BLaER1 treated with 17β-estradiol and CSF1 and Interleukin-3, amounts not matched to agents 10 nM and 100 nM (cell line): ENCODE measurements around the gene ASCL2.

Source experiments
- H3K27ac ChIP-seq, 11 experiments: shearing (Covaris generic); formaldehyde crosslinking; 2 replicates each; pipeline ENCODE4 v1.8.1; 2022
- H3K27me3 ChIP-seq, 11 experiments: shearing (Covaris generic); formaldehyde crosslinking; 2 replicates each; pipeline ENCODE4 v1.8.1; 2022
- H3K36me3 ChIP-seq, 11 experiments: shearing (Covaris generic); formaldehyde crosslinking; 2 replicates each; pipeline ENCODE4 v1.8.1; 2022
- H3K4me1 ChIP-seq, 10 experiments: shearing (Covaris generic); formaldehyde crosslinking; 2 replicates each; pipeline ENCODE4 v1.8.1; 2022
- H3K4me2 ChIP-seq, 11 experiments: shearing (Covaris generic); formaldehyde crosslinking; 2 replicates each; pipeline ENCODE4 v1.8.1; 2022
- H3K4me3 ChIP-seq, 10 experiments: shearing (Covaris generic); formaldehyde crosslinking; 2 replicates each; pipeline ENCODE4 v1.8.1; 2022
- H3K9ac ChIP-seq, 11 experiments: shearing (Covaris generic); formaldehyde crosslinking; 2 replicates each; pipeline ENCODE4 v1.8.1; 2022
- H3K9me3 ChIP-seq, 11 experiments: shearing (Covaris generic); formaldehyde crosslinking; replicated peaks in 1 of 11; 2 replicates each; pipeline ENCODE4 v1.8.1; 2022
- H4K20me1 ChIP-seq, 11 experiments: shearing (Covaris generic); formaldehyde crosslinking; 2 replicates each; pipeline ENCODE4 v1.8.1; 2022
- Cebpa-rat ChIP-seq, 11 experiments: shearing (Covaris generic); IDR thresholded peaks; 2 replicates each; pipeline ENCODE4 v1.8.1; 2022

ASCL2 gene

GRCh38 chr11:2301631-2302305, 31.4 kb upstream of the ASCL2 start, which contains the start of the genes C11orf21 and TSPAN32:
C11orf21 (minus strand) TSS chr11:2301918; CDS start chr11:2301808, 110 bp downstream.
TSPAN32 (plus strand) TSS chr11:2302013; CDS start chr11:2302150, 137 bp downstream.
- Histone ChIP-seq H3K4me1 (peaks cover 70 to 85% (median 76%) of the 10 kb centered on the region in 10 experiments), H3K27ac (peak within 1 kb of the TSS; percentile 21 to 78 (median 64); a peak in 19 of 22 replicates), H3K4me3 (peak within 1 kb of the TSS in 9 of 10 experiments; percentile 2 to 74 (median 58); a peak in 16 of 20 replicates), H3K36me3 (peaks cover 0 to 29% (median 0%) of the 10 kb centered on the region in 11 experiments; a peak in 9 of 22 replicates), H3K9me3 (no peaks in the 10 kb centered on the region), H3K9ac (peak within 1 kb of the TSS; percentile 32 to 76 (median 67); a peak in 21 of 22 replicates), H3K4me2 (peak within 1 kb of the TSS; percentile 81 to 100 (median 97)), H4K20me1 (peaks cover 0 to 40% (median 5%) of the 10 kb centered on the region in 11 experiments; a peak in 11 of 22 replicates), H3K27me3 (peaks cover 0 to 11% (median 0%) of the 10 kb centered on the region in 11 experiments; a peak in 4 of 22 replicates)
- TF ChIP-seq Cebpa-rat (IDR thresholded peaks at IDR 0.05): no peak

GRCh38 chr11:2300936-2301630, 30.7 kb upstream of the ASCL2 start:
- Histone ChIP-seq H3K36me3 (peaks cover 0 to 30% (median 0%) of the 10 kb centered on the region in 11 experiments; a peak in 9 of 22 replicates), H3K4me3 (peak overlapping the region in 7 of 10 experiments; percentile 40 to 74 (median 65); a peak in 14 of 20 replicates), H3K27ac (peak overlapping the region in 9 of 11 experiments; percentile 20 to 78 (median 64); a peak in 18 of 22 replicates), H3K27me3 (peaks cover 0 to 11% (median 0%) of the 10 kb centered on the region in 11 experiments; a peak in 4 of 22 replicates), H3K9me3 (no peaks in the 10 kb centered on the region), H3K4me1 (peaks cover 65 to 78% (median 71%) of the 10 kb centered on the region in 10 experiments), H3K9ac (peak overlapping the region in 10 of 11 experiments; percentile 32 to 76 (median 68); a peak in 18 of 22 replicates), H3K4me2 (peak overlapping the region; percentile 81 to 100 (median 97)), H4K20me1 (peaks cover 0 to 44% (median 5%) of the 10 kb centered on the region in 11 experiments; a peak in 11 of 22 replicates)
- no peak for TF ChIP-seq Cebpa-rat (IDR thresholded peaks at IDR 0.05)

DNA sequence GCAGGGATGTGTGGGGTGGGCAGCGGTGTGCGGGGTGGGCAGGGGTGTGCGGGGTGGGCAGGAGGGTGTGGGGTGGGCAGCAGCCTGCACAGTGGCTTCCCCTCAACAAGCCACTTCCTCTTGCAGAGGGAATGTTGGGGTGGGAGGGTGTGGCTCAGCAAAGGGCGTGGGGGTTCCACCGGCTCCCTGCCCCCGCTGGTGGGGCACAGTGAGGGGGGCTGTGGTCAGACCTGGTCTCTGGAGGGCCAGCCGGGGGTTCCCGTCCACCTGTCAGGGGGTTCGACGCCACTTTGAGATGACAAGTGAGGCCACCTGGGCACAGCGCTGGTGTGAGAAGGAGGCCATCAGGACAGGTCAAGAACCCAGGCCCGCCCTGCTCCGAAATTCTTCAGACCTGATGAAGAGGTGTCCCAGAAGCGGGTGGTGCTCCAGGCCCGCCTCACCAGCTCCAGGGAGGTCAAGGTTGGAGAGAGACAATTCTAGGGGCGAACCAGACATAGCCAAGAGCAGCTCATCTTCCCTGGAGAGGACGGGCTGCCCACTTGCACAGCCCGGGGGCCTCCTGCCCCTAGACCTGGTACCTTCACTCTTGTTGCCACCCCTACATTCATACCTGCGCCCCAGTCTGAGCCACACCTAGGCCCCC, 30.0 kb upstream of the ASCL2 start:
- no peaks in the 10 kb centered on the region for H3K9me3 ChIP-seq
- peak overlapping the region in 7 of 10 experiments; percentile 29 to 74 (median 65); a peak in 14 of 20 replicates for H3K4me3 ChIP-seq
- H4K20me1 ChIP-seq: peaks cover 0 to 43% (median 5%) of the 10 kb centered on the region in 11 experiments; a peak in 11 of 22 replicates
- peak overlapping the region; percentile 81 to 100 (median 97) for H3K4me2 ChIP-seq
- H3K9ac ChIP-seq: peak overlapping the region in 9 of 11 experiments; percentile 32 to 76 (median 68); a peak in 15 of 22 replicates
- H3K36me3 ChIP-seq: peaks cover 0 to 30% (median 0%) of the 10 kb centered on the region in 11 experiments; a peak in 9 of 22 replicates
- TF ChIP-seq Cebpa-rat (IDR thresholded peaks at IDR 0.05): no peak
- H3K4me1 ChIP-seq: peaks cover 59 to 72% (median 64%) of the 10 kb centered on the region in 10 experiments
- H3K27me3 ChIP-seq: peaks cover 0 to 11% (median 0%) of the 10 kb centered on the region in 11 experiments; a peak in 4 of 22 replicates
- peak overlapping the region in 8 of 11 experiments; percentile 20 to 78 (median 60); a peak in 13 of 22 replicates for H3K27ac ChIP-seq

DNA sequence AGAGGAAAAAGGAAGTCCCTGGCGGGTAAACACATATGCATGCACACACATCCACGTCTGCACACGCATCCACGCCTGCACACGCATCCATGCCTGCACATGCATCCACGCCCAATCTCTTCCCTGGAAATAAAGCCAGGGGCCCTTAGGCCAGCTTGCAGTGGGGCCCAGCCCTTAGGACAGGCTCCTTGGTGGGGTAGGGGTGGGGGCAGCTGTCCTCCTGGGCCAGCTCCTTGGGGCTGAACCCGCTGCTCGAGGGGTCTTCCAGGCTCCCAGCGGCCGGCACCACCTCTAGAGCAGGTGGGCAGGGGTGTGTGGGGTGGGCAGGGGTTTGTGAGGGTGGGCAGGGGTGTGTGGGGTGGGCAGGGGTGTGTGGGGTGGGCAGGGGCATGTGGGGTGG, 29.4 kb upstream of the ASCL2 start:
- no peaks in the 10 kb centered on the region for H3K9me3 ChIP-seq
- no peak for TF ChIP-seq Cebpa-rat (IDR thresholded peaks at IDR 0.05)
- H3K4me3 ChIP-seq: peak overlapping the region in 1 of 10 experiments; percentile 39; a peak in 1 of 20 replicates
- H3K4me2 ChIP-seq: peak overlapping the region; percentile 32 to 85 (median 56); a peak in 20 of 22 replicates
- peaks cover 52 to 65% (median 58%) of the 10 kb centered on the region in 10 experiments for H3K4me1 ChIP-seq
- peak overlapping the region in 1 of 11 experiments; percentile 46; a peak in 1 of 22 replicates for H3K9ac ChIP-seq
- peaks cover 0 to 49% (median 5%) of the 10 kb centered on the region in 11 experiments; a peak in 11 of 22 replicates for H4K20me1 ChIP-seq
- H3K27ac ChIP-seq: no peak overlapping the region
- H3K36me3 ChIP-seq: peaks cover 0 to 30% (median 0%) of the 10 kb centered on the region in 11 experiments; a peak in 9 of 22 replicates
- peaks cover 0 to 11% (median 0%) of the 10 kb centered on the region in 11 experiments; a peak in 4 of 22 replicates for H3K27me3 ChIP-seq

GRCh38 chr11:2298795-2299761, 28.7 kb upstream of the ASCL2 start:
- no peak for TF ChIP-seq Cebpa-rat (IDR thresholded peaks at IDR 0.05)
- Histone ChIP-seq H3K4me1 (peaks cover 49 to 60% (median 53%) of the 10 kb centered on the region in 10 experiments), H4K20me1 (peaks cover 0 to 56% (median 5%) of the 10 kb centered on the region in 11 experiments; a peak in 12 of 22 replicates), H3K9me3 (no peaks in the 10 kb centered on the region), H3K4me2 (peak overlapping the region; percentile 32 to 85 (median 56); a peak in 20 of 22 replicates), H3K9ac (peak overlapping the region in 3 of 11 experiments; percentile 4 to 46 (median 12); a peak in 4 of 22 replicates), H3K27ac (peak overlapping the region in 3 of 11 experiments; percentile 1 to 23 (median 20); a peak in 1 of 22 replicates), H3K4me3 (peak overlapping the region in 1 of 10 experiments; percentile 39; a peak in 1 of 20 replicates), H3K27me3 (peaks cover 0 to 11% (median 0%) of the 10 kb centered on the region in 11 experiments; a peak in 5 of 22 replicates), H3K36me3 (peaks cover 0 to 30% (median 0%) of the 10 kb centered on the region in 11 experiments; a peak in 9 of 22 replicates)

DNA sequence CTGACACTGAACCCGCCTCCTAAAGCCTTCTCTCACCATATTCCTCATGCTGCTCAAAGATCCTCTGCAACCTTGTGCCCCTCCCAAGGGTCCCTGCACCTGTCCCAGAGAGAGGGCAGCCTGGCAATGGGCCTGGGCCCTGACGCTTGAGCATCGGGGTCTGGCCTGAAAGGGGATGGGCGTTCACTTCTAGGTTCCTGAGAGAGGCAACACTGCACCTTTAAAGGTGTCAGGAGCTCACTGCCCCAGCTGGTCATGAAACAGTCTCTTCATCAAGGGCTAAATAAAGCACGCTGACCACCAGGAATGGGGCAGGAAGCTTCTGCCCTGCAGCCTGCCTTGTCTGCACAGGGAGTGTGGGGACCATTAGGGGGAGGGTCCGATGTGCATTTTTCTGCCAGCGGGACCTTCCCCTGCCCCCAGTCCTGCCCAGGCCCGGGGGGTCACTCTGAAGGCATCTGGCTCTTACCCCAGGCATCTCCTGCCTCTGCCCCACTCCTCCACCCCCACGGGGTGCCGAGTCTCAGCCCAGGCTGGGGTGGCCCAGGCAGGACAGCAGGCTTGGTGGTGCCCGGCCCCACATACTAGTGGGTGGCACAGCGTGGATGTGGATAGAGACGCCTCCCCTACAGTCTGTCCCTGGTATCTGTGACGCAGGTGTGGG, 27.9 kb upstream of the ASCL2 start:
- Histone ChIP-seq H3K4me1 (peaks cover 41 to 59% (median 46%) of the 10 kb centered on the region in 10 experiments), H3K4me2 (peak overlapping the region in 7 of 11 experiments; percentile 32 to 85 (median 57); a peak in 11 of 22 replicates), H3K4me3 (no peak overlapping the region), H3K27ac (0 out of 22 replicates have a peak overlapping the region, but pooled peaks of 3 of the 11 experiments have one; percentile 1 to 23 (median 20)), H3K9me3 (no peaks in the 10 kb centered on the region), H3K9ac (0 out of 22 replicates have a peak overlapping the region, but pooled peaks of 1 of the 11 experiments have one; percentile 46), H3K36me3 (peaks cover 0 to 30% (median 0%) of the 10 kb centered on the region in 11 experiments; a peak in 9 of 22 replicates), H3K27me3 (peaks cover 0 to 16% (median 0%) of the 10 kb centered on the region in 11 experiments; a peak in 6 of 22 replicates), H4K20me1 (peaks cover 0 to 57% (median 5%) of the 10 kb centered on the region in 11 experiments; a peak in 12 of 22 replicates)
- no peak for TF ChIP-seq Cebpa-rat (IDR thresholded peaks at IDR 0.05)
